Panc1 (cell line): ENCODE data around the gene ZNF420. TPM values are rescaled to one million over a fixed set of nuclear protein-coding genes. Genes with fewer than 3 reads are reported as not detected.
"Not testable (repeated sequence)": the region's sequence is repeated elsewhere in the genome, so short reads cannot be mapped to it uniquely, and the experiment has no call there.

ENCODE experiments used
- ATAC-seq: fragments of 200-7000 bp; cut with Tn5 transposase; 2 replicates; pipeline ENCODE4 v1.9.1; 2020; ENCODE audit warnings: mild to moderate bottlenecking, moderate library complexity
- BruUV-seq: library from RNA; stranded (reverse); fragments of 400-500 nt; replicated peaks from 2 replicates; lab custom pipeline; 2021; lab: Mats Ljungman, UMichigan
- CTCF ChIA-PET: fragments of 300-600 bp; sonication (Branson Sonifier 250); formaldehyde crosslinking; loops from one replicate; lab custom pipeline; 2022; ENCODE audit warnings: antibody characterized with exemption; lab: Charles Lee
- POLR2A ChIA-PET: fragments of 300-600 bp; sonication (Branson Sonifier 250); formaldehyde crosslinking; loops from one replicate; lab custom pipeline; 2022; ENCODE audit warnings: antibody characterized with exemption; lab: Charles Lee
- DNase-seq: peaks from one replicate; pipeline ENCODE4 v3.0.0-alpha.2; 2010; ENCODE audit warnings: low read depth, low spot score
- H3K27ac ChIP-seq: 2 replicates; pipeline ENCODE4 v1.5.1; 2011; ENCODE audit warnings: mild to moderate bottlenecking, low read length, inconsistent platforms
- H3K27me3 ChIP-seq: fragments of 200-500 bp; sonication (Bioruptor generic); 2 replicates; pipeline ENCODE4 v1.6.0; 2014; ENCODE audit warnings: low read length, inconsistent platforms; ENCODE audit not compliant: control insufficient read depth, insufficient read depth
- H3K36me3 ChIP-seq: fragments of 200-500 bp; sonication (Bioruptor generic); 2 replicates; pipeline ENCODE4 v1.5.1; 2014; ENCODE audit warnings: inconsistent platforms, mild to moderate bottlenecking, low read length, moderate library complexity; ENCODE audit not compliant: control insufficient read depth, insufficient read depth
- H3K4me1 ChIP-seq: 2 replicates; pipeline ENCODE4 v1.5.1; 2011; ENCODE audit warnings: inconsistent platforms, mild to moderate bottlenecking, low read length, moderate library complexity; ENCODE audit not compliant: control insufficient read depth, insufficient read depth
- H3K4me3 ChIP-seq, 2 experiments: 2 replicates each; pipeline ENCODE4 v1.5.1; 2011 to 2012; ENCODE audit warnings: low read depth in 2 of 2, low read length in 2 of 2, mild to moderate bottlenecking in 2 of 2, inconsistent platforms in 1 of 2, moderate library complexity in 1 of 2
- H3K9me3 ChIP-seq: fragments of 200-500 bp; sonication (Bioruptor generic); 2 replicates; pipeline ENCODE4 v1.5.1; 2014; ENCODE audit warnings: low read depth, mild to moderate bottlenecking, inconsistent platforms, low read length, moderate library complexity; ENCODE audit not compliant: control insufficient read depth, insufficient read depth
- CTCF ChIP-seq: fragments of 450-650 bp; IDR thresholded peaks from 2 replicates; pipeline ENCODE4 v1.5.1; 2017; ENCODE audit warnings: mild to moderate bottlenecking
- POLR2AphosphoS5 ChIP-seq: IDR thresholded peaks from 2 replicates; pipeline ENCODE4 v1.6.1; 2012; ENCODE audit warnings: mild to moderate bottlenecking, low read depth, low read length, moderate library complexity
- REST ChIP-seq, 2 experiments: IDR thresholded peaks; 2 replicates each; pipeline ENCODE4 v1.6.1; 2011 to 2012; ENCODE audit warnings: low read depth in 2 of 2, control low read depth in 1 of 2, low read length in 1 of 2, mild to moderate bottlenecking in 1 of 2, moderate library complexity in 1 of 2; ENCODE audit not compliant: insufficient read depth in 1 of 2
- SIN3A ChIP-seq: IDR thresholded peaks from 2 replicates; pipeline ENCODE4 v1.6.1; 2012; ENCODE audit warnings: low read depth, mild to moderate bottlenecking, low read length, moderate library complexity, borderline replicate concordance; ENCODE audit not compliant: insufficient read depth
- TCF7L2 ChIP-seq: IDR thresholded peaks from 2 replicates; pipeline ENCODE4 v1.6.1; 2011; ENCODE audit warnings: mild to moderate bottlenecking, low read depth, low read length, inconsistent platforms
- in situ Hi-C: cut with HindIII; loops from 2 replicates; pipeline ENCODE4 v1.10.0; 2016; ENCODE audit warnings: low sequenced_read_pairs, low pct_unique_long_range_greater_than_20kb
- intact Hi-C: fragments of 100-400 bp; cut with micrococcal nuclease; formaldehyde crosslinking; loops from one replicate; pipeline ENCODE4 v1.10.0; 2022; ENCODE audit not compliant: unreplicated experiment
- total RNA-seq: library from RNA; stranded (reverse); gene quantifications from one replicate; pipeline ENCODE4 v1.2.1, GENCODE V29; 2021; ENCODE audit not compliant: unreplicated experiment

Gene ZNF420
- total RNA-seq, 1 experiment from 2014 or later, result 13.7 TPM

DNA sequence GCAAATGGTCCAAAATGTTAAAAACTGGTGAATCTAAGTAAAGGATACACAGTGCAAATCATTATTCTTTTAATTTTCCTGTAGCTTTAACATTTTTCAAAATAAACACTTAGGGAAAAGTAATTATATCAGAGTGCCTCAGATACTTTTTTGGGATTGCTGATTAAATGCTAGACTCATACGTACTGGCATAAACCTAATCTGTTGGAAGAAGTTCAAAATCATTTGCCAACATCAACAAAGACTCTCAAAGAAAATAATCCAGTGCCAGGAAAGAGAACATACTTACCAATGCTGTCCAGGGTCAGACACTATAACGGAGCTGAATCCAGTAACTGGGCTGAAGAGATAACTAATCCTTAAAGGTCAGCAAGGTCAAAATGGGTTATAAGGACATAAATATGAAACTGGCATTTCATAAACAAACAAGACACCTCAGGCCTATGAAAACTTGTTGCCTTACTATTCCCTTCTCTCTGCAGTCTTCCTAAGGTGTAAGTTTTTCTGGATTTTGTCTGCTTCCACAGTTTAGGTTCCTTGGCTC lies 3.3 kb upstream of the ZNF420 start:
- in situ Hi-C loops (no loop called here), intact Hi-C loops (no loop called here)
- DNase-seq, result no peak
- Histone ChIP-seq H3K4me1 (peaks cover 5% of the 10 kb centered on the region; the same call in 1 of the 2 replicates), H3K27me3 (no peaks in the 10 kb centered on the region), H3K36me3 (no peaks in the 10 kb centered on the region), H3K4me3 (no peak overlapping the region), H3K9me3 (peaks cover 8% of the 10 kb centered on the region), H3K27ac (no peak overlapping the region)
- no peak for ATAC-seq
- ChIA-PET POLR2A (no interaction called here), CTCF (no interaction called here)
- no peak for TF ChIP-seq CTCF
- no peak for TF ChIP-seq SIN3A
- no peak for TF ChIP-seq TCF7L2
- no peak for TF ChIP-seq REST (IDR thresholded peaks at IDR 0.05; ENCODE audit: insufficient read depth in 1 of 2, low read depth in 2 of 2, low read length in 1 of 2)
- no peak for TF ChIP-seq POLR2AphosphoS5
- BruUV-seq, result no TSS peak

- H3K9me3 ChIP-seq, H3K36me3 ChIP-seq, H3K4me3 ChIP-seq, DNase-seq, BruUV-seq, POLR2A ChIA-PET, in situ Hi-C loops, intact Hi-C loops, H3K27ac ChIP-seq, ATAC-seq, CTCF ChIA-PET, H3K27me3 ChIP-seq, H3K4me1 ChIP-seq: not testable (repeated sequence)
Observed at GRCh38 chr19:37076524-37076923, 1.7 kb upstream of the ZNF420 start.

DNA sequence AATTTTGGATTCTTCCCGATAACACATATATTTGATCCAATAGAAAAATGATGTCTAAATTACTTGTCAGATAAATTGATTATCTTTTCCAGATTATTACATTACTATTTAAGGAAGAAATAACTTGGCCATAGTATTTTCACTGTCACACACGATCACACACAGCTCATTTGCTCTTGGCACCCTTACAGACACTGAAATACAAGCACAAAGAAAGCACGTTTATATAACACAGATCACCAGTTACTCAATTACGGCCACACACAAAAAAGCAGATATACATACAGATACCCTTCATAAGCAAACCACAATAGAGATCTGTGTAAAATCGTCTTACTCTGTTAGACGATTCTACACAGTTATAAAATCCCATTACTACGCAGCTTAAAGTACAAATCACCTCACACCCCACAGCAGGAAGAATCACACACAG lies 716 bp upstream of the ZNF420 start:
- ATAC-seq (0 out of 2 replicates have a peak, but pooled peaks have one; percentile 2), DNase-seq (no peak)
- peak overlapping the region; percentile 79 for H3K27ac ChIP-seq
- in situ Hi-C loops (no loop called here), intact Hi-C loops (no loop called here)
- TF ChIP-seq SIN3A, result no peak
- TF ChIP-seq POLR2AphosphoS5, result no peak
- H3K27me3 ChIP-seq, result no peaks in the 10 kb centered on the region
- ChIA-PET POLR2A (no interaction called here), CTCF (no interaction called here)
- BruUV-seq, result no TSS peak
- H3K9me3 ChIP-seq, result peaks cover 15% of the 10 kb centered on the region
- H3K36me3 ChIP-seq, result no peaks in the 10 kb centered on the region
- H3K4me3 ChIP-seq, result peak overlapping the region; percentile 62 to 98
- peaks cover 5% of the 10 kb centered on the region; the same call in 1 of the 2 replicates for H3K4me1 ChIP-seq
